HG02973 (cell line): ENCODE results near the gene PTGDR2.

Experiments used
- ATAC-seq: cut with Tn5 transposase; IDR thresholded peaks from one replicate; pipeline ENCODE4 v1.9.1; 2021; ENCODE audit warnings: moderate library complexity; ENCODE audit not compliant: unreplicated experiment

The PTGDR2 gene

DNA sequence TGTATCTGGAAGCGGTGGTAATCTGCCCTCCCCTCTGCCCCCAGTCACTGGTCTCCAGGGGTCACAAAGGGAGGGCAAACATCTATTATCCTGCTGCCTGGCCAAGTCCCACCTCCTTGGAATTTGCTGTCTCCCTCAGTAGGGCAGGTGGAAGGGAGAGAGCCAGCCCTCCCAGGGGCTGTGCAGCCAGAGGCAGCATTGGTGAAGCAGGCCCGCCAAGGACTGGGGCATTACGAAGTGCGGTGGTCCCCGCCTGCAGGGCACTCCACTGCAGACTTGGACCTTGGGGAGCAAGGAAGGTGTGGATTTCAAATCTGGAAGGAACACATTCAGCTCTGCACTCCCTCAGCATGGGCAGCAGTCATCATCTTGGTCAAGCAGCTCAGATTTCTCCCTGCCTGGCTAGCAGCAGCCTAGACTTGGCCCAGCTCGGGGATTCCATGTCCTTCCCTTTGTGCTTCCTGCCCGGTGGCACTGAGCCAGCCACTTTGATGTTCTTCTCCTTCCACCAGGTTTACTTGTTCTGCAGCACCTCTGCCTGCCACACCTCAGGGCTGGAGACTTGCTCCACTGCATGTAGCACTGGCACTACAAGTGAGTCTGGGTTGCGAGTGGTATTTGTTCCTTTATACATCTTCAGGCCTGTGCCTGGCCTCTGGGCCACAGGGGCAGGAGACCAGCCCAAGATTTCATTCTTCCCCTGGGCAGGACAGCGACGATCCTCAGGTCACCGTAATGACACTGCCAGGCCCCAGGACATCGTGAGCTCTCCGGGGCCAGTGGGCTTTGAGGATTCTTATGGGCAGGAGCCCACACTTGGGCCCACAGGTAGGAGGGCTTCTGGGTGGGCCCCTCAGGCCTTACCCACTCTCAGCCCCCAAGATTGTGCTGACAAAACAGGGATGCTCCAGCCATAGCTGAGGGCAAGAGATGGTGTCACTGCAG lies 18.9 kb upstream of the PTGDR2 start:
- no peak for ATAC-seq

DNA sequence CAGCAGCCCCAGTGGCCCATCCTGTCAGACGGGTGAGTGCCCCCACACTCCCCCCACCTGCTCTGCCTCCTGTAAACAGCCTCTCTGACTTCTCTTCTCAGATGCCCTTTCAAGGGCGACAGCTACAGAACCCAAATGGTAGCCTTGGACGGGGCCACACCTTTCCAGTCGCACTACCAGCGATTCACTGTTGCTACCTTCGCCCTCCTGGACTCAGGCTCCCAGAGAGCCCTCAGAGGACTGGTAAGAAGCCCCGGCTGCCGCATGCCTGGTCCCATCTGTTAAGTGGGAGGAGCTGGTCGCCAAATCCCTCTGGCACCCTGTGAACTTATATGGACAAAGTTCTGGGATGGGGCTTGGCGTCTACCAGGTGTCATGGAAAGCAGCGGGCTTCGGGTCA lies 17.8 kb upstream of the PTGDR2 start:
- no peak for ATAC-seq

DNA sequence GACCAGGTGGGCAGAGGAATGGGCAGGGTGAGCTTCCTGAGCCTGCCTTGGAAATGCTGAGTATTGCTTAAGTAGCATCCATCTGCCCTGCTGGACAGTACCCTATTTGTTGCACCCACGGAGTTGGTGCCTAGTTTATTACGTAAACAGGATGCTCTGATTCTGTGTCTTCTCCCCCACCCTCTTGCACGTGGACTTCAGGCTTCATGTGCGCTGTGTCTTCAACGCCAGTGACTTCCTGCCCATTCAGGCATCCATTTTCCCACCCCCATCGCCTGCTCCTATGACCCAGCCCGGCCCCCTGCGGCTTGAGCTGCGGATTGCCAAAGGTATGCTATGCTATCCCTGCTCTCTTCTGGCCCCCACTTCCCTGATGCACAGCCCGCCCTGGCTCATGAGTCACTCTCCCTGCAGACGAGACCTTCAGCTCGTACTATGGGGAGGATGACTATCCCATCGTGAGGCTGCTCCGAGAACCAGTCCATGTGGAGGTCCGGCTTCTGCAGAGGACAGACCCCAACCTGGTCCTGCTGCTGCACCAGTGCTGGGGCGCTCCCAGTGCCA lies 17.3 kb upstream of the PTGDR2 start:
- ATAC-seq: no peak

DNA sequence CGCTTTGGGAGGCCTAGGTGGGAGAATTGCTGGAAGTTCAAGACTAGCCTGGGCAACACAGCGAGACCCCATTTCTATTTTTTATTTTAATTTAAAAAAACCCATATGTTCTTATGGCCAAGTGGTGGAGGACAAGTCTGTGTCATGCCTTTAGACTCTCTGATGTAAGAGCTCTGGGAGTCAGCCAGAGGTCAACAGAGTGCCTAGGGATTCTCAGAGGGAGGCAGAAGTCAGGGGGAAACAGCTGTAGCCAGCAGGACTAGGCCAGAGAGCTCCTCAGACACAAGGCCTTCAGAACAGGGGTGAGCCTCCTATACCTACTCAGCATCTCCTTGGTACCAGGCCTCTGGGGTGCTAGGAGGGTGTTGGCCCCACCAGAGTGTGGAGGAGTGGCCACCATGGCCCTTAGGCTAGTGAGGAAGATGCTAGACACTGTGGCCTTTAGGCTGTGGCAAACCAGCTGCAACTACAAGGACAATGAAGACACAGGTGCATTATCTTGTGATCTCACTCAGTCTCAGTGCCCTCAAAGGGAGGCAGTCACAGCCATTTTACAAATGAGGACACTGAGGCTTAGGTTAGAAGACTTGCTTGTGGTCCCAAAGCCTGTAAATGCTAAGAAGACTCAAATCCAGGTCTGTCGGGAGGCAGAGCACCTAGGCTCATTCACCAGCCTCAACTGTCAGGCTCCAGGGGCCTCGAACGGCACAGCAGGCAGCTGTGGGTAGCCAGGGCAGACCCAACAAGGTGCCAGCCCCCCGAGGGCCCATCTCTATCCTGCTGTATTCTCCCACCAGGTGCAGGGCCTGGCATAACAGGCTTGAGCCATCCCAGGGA lies 16.6 kb upstream of the PTGDR2 start:
- no peak for ATAC-seq

DNA sequence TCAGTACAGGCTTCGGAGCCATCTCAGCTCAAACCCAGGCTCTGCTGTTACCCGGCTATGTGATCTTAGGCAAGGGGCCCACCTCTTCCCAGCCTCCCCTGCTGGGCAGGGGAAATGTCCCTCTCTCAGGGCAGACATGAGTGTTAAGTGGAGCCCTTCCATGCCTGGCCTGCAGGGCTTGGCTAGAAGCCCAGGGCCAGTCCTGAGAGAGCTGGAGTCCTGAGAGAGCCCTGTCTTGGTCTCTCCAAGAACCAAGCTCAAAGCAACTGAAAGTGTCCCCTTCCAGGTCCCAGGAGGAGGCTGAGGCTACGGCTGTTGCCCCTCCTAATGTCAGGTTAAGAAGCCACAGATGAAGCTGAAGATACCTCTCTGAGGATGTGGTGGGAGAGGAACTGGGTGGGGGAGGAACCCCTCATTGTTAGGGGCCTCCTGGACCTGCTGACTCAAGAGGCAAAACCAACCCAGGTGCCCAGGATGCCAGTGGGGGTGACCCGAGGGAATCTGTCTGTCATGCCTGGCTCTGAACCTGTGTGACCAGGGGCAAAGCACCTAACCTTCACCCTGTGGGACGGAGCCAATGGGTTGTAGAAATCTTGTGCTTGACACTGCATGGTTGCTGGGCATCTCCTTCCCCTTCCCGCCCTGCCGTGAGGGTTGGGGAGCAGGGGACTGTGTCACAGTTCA lies 15.8 kb upstream of the PTGDR2 start:
- ATAC-seq: no peak

DNA sequence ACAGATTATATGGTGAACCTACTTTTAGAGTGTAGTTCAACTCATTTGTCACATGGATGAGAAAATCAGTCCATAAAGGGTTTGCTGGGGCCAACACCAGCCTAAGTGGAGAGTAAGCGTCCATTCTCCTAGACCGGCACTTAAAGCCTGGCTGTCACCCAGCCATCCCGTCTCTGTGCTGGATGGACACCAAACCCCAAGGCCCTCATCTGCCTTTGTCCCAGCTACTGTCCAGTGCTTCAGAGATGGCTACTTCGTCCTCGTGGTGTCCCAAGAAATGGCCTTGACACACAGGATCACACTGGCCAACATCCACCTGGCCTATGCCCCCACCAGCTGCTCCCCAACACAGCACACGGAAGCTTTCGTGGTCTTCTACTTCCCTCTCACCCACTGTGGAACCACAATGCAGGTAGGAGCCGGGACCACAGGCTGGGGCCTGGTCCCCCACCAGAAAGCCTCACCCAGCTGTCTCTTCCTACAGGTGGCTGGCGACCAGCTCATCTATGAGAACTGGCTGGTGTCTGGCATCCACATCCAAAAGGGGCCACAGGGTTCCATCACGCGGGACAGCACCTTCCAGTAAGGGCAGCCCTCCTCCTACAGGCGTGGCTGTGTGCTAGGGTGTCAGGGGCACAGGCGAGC lies 15.1 kb upstream of the PTGDR2 start:
- no peak for ATAC-seq

DNA sequence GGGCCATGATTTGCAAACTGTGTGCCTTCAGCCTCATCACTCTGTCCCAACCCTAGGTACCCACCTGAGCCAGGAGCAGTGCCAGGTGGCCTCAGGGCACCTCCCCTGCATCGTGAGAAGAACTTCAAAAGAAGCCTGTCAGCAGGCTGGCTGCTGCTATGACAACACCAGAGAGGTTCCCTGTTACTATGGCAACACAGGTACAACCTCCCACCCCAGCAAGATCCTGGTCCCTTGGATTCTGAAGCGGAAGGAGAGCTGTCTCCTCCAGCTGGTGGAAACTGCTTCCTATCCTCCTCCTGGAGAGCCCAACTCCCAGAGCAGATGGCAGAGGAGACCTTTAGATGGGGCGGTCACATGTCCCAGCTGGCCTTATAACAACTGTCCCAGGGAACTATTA lies 14.5 kb upstream of the PTGDR2 start:
- ATAC-seq: no peak

DNA sequence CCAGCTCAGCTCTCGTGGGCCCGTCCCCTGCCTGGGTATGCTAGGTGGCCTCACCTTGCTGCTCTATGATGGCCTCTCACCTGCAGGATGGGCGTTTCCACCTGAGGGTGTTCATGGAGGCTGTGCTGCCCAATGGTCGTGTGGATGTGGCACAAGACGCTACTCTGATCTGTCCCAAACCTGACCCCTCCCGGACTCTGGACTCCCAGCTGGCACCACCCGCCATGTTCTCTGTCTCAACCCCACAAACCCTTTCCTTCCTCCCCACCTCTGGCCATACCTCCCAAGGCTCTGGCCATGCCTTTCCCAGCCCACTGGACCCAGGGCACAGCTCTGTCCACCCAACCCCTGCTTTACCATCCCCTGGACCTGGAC lies 13.7 kb upstream of the PTGDR2 start:
- no peak for ATAC-seq

DNA sequence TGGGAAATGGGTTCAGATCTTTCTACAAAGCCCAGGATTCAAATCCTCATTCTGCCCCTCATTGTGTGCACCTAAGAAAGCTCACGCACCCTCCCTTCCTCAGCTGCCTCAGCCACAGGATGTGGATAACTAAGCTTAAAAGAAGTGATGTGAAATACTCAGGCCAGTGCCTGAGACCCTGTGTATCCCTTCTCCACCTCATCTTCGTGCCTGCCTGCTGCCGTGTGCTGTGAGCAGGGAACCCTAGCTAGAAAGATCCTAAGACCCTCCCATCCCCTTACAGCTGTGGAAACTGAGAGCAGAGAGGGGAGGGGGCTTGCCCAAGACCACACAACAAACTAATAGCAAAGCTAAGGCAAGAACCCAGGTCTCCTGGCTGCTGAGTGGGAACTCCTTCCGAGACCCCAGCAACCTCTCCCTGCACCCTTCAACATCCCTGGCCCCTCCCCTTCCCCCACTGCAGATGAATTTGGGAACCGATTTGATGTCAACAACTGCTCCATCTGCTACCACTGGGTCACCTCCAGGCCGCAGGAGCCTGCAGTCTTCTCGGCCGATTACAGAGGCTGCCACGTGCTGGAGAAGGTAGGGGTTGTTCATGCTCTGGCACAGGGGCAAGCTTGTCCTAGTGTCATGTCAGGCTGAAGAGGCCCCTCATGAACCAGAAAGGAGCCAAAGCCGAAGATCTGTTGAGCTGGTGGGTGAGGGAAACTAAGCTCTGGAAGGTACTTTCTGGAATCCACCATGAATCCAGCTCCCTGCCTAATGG lies 13.1 kb upstream of the PTGDR2 start:
- ATAC-seq: no peak

DNA sequence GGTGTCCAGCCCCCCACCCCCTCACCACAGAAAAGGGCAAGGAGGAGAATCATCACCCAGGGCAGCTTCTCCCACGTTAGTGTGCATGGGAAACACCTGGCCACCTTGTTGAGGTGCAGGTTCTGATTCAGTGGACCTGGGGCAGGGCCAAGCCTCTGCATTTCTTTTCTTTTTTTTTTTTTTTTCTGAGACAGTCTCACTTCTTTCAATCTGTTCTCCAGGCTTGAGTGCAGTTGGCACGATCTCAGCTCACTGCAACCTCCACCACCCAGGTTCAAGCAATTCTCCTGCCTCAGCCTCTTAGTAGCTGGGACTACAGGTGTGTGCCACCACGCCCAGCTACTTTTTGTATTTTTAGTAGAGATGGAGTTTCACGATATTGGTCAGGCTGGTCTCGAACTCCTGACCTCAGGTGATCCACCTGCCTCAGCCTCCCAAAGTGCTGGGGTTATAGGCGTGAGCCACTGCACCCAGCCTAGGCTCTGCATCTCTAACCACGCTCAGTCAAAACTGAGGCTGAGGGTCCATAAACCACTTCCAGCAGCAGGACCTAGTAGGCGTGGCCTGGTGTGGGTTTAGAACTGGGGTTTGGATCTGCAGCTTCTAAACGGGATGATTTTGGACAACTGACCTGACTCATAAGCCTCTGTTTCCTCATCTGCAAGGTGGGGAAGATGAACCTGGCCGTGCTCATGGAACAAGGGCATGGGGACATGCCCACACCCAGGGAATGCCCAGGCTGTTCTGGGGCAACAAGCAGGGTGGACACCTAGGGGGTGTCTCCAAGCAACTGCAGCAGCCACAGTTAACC lies 12.3 kb upstream of the PTGDR2 start:
- no peak for ATAC-seq

DNA sequence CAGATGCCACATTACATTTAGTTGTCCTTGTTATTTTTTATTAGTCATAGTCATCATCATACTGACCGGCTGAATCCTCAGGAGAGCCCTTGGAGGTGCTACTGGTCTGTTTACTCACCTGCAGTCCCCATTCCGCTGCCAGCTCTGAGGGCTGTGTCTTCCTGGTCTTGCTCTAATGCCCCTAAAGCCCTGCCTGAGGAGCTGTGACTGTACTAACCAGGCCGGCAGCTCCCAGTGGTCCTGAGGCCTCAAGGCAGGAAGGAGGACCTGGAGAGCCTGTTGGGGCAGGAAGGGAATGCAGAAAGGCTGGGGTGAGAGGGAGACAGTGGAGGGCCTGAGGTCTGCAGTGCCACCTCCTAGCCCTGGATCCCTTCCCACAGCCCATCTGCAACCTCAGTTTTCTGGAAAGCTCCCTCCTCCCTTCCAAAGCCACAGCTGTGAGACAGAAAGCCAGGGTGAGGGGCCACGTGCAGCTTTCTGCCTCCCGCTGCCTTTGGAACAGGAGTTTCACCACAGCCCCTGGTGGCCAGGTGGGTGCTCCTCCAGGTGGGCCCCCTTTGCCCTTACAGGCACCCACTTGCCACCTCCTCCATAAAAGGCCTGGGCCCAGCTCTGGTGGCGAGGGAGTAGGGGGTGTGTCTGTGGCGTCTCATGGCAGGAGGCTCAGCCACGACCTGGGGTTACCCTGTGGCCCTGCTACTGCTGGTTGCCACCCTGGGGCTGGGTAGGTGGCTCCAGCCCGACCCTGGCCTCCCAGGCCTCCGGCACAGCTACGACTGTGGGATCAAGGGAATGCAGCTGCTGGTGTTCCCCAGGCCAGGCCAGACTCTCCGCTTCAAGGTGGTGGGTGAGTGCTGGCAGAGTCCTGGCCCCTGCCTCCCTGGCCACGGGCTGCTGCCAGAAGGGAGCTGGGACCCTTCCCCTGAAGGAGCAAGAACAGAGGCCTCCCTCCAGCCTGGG lies 11.4 kb upstream of the PTGDR2 start, which contains the start of gene ZP1:
Gene ZP1, plus strand, starts transcription at position 632 of the 960 bp plus-strand sequence. Its CDS starts 20 bp downstream, at position 652.
- ATAC-seq: no peak

DNA sequence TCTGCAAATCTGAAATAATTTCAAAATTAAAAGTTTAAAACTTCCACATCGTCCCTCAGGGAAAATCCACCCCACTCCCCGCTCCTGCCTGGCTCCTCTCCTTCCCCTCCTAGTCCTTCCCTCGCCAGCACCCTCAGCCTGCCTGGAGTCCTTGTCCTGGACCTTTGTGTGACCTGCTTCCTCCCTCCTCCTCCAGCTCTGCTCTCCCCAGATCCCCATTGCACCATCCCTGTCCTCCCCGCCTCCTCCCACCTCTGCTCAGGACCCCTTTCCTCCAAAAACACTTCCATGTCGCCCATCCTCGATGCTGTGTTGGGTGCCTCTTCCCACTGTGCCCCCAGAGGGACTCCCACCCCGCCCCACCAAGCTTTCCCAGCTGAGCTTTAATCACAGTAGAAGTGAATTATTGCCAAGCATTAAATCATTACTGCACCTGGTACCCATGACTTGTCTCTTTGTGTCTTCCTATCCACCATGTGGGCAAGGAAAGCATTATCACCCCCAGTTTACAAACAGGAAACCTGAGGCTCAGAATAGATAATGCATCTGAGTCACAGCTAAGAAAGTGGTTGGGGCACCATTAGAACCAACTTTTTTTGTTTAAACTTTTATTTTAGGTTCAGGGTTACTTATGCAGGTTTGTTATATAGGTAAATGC lies 9.2 kb upstream of the PTGDR2 start:
- ATAC-seq: no peak

DNA sequence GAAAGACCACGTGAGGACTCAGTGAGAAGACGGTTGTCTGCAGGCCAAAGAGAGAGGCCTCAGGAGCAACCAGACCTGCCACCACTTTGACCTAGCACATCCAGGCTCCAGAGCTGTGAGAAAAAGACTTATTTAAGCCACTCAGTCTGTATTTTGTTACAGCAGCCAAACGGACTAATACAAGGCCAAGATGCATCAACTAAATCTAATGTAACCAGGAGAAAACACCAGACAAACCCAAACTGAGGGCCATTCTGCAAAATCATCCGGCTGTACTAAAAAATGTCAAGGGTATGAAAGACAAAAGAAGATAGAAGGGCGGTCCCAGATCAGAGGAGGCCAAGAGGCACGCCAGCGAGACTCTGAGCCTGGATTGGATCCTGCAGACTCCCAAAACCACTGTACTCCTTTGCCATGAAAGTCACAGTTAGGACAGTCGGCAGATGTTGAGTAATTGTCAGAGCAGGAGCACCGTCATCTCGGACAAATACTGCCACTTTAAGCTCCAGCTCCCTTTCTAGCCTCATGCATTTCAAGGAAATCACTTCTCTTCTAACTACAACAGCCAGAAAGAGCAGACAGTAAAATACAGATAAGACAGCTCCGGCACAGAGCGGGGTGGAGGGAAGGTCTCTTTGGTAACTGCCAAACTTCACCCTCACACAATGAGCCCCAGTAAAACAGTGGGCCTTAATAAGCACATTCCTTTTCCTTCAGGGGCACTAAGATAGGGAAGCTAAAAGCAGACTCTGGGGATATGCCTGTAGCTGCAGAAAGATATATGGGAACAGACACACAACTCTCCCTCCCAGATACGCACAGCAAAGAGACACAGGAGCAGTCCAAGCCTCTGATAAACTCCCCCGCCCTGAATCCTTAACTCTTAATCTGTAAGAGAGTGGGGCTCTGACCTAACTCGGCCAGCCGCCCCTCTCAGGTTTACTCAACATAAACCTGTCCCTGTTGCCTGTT lies 8.1 kb upstream of the PTGDR2 start:
- ATAC-seq: no peak

DNA sequence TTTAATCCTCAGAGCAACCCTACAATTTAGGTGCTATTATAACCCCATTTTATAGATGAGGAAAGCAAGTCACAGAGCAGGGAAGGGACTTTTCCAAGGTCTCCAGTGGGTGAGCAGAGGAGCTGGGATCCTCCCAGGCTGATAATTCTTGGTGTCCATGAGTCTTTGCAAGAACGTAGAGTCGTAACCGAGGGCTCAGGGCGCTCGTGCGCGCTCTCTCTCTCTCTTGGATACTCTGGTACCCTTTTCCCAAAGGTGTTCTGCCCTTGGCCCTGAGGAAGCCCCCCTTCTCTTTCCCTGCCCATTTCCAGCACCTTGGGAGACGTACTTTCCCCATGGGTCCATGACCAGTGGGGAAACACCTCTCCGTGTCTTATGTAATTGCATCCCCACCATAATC lies 6.4 kb upstream of the PTGDR2 start:
- ATAC-seq: no peak

DNA sequence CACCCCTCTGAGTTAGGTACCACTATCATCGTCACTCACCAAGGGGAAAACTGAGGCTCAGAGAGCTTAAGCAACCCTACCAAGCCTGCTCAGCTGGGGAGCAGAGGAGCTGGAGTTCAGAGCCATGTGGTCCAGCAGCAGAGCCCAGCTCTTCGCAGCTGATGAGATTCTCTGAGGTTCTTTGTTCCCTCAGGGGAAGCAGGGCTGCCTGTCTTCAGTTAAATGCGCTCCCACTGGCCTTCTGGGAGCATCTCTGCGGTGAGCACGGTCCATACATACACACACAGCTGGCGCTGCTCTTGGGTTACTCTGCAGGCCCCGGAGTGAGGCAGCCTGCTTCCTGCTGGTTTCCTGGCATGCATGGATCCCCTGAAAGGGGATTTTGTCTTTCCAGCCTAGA lies 5.2 kb upstream of the PTGDR2 start:
- ATAC-seq: no peak

DNA sequence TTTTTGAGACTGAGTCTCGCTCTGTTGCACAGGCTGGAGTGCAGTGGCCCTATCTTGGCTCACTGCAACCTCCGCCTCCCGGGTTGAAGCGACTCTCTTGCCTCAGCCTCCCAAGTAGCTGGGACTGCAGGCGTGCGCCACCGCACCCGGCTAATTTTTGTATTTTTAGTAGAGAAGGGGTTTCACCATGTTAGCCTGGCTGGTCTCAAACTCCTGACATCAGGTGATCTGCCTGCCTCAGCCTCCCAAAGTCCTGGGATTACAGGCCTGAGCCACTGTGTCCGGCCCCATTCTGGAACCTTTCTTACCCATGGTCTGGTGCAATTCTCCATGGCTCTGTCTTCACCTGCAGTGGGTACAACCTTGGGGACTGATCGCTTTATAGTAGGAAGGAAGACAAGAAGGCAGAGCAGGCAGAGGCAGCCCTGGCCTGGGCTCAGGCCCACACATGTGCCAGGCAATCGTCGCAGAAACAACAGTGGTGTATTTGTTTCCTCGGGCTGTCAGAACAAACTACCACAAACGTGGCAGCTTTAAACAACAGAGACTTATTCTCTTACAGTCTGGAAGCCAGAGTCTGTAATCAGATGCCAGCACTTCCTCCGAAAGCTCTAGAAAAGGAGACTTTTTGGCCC lies 4.0 kb upstream of the PTGDR2 start:
- ATAC-seq: no peak
